Activated naive CD8-positive, alpha-beta T cell treated with anti-CD3 and anti-CD28 coated beads, Interleukin-2, amount 50 U/mL, for 24 hours (primary cell): ENCODE data around the gene ZNF267.
A peak's percentile ranks its signal among the peaks of the same experiment; 100 is the strongest.
"Not testable (repeated sequence)": the region's sequence is repeated elsewhere in the genome, so short reads cannot be mapped to it uniquely, and the experiment has no call there.

Source experiments
- ATAC-seq: fragments of 150-1000 bp; cut with Tn5 transposase; one replicate; pipeline ENCODE4 v1.10.0; 2021
- DNase-seq: peaks from one replicate; pipeline ENCODE4 v3.0.0; 2021
- H3K27ac Mint-ChIP-seq: one replicate; pipeline ENCODE4 v1.8.0; 2021; ENCODE audit warnings: mild to moderate bottlenecking, mixed read lengths
- H3K27me3 Mint-ChIP-seq: one replicate; pipeline ENCODE4 v1.8.0; 2021; ENCODE audit warnings: mixed read lengths
- H3K36me3 Mint-ChIP-seq: one replicate; pipeline ENCODE4 v1.8.0; 2021; ENCODE audit warnings: low read depth, mixed read lengths
- H3K4me1 Mint-ChIP-seq: one replicate; pipeline ENCODE4 v1.8.0; 2021; ENCODE audit warnings: mixed read lengths
- H3K4me3 Mint-ChIP-seq: one replicate; pipeline ENCODE4 v1.8.0; 2021; ENCODE audit warnings: mild to moderate bottlenecking, moderate library complexity, mixed read lengths
- H3K9me3 Mint-ChIP-seq: one replicate; pipeline ENCODE4 v1.8.0; 2021; ENCODE audit warnings: mixed read lengths

Gene ZNF267

GRCh38 chr16:31874366-31875111 lies 932 bp downstream of the ZNF267 start:
- Mint-ChIP-seq H3K4me1 (peaks cover 83% of the 10 kb centered on the region), H3K36me3 (peaks cover 56% of the 10 kb centered on the region), H3K4me3 (peak overlapping the region; percentile 93), H3K27me3 (peaks cover 4% of the 10 kb centered on the region), H3K27ac (peak overlapping the region; percentile 99), H3K9me3 (peaks cover 4% of the 10 kb centered on the region)
- ATAC-seq (peak; percentile 47), DNase-seq (peak; percentile 53)

DNA sequence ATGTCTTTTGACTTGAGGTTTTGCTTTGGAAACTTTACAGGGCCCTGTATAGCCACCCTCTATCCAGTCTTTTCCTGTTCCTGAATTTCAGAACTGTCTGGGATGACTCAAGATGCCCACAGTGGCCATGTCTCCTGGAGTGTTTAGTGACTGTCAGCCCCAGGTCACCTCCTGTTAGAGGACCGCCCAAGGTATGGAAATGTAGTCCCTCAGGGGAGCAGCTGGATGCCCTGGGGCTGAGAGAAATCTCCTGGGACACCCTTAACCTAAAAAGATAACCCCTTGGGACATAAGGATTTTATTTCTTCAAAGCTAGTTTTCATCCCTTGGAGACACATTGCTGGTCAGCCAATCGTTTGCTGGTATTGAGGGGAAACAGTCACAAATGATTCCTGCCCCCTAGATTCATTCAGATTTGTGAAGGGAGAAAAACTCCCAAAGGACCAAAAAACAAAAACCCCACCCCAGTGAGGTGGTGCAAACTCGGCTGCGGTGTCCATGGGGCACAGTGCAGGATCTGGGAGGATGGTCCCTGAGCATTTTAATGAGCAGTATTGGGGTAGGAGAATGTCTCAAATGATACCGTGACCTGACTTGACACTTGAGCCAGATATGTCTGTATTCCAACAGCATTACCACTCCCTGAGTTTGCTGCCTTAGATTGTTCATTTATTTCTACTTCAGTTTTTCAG lies 1.7 kb downstream of the ZNF267 start:
- Mint-ChIP-seq H3K27ac (peak overlapping the region; percentile 99), H3K27me3 (peaks cover 4% of the 10 kb centered on the region), H3K9me3 (peaks cover 4% of the 10 kb centered on the region), H3K36me3 (peaks cover 63% of the 10 kb centered on the region), H3K4me3 (peak overlapping the region; percentile 93), H3K4me1 (peaks cover 86% of the 10 kb centered on the region)
- ATAC-seq (no peak), DNase-seq (peak; percentile 27)

DNA sequence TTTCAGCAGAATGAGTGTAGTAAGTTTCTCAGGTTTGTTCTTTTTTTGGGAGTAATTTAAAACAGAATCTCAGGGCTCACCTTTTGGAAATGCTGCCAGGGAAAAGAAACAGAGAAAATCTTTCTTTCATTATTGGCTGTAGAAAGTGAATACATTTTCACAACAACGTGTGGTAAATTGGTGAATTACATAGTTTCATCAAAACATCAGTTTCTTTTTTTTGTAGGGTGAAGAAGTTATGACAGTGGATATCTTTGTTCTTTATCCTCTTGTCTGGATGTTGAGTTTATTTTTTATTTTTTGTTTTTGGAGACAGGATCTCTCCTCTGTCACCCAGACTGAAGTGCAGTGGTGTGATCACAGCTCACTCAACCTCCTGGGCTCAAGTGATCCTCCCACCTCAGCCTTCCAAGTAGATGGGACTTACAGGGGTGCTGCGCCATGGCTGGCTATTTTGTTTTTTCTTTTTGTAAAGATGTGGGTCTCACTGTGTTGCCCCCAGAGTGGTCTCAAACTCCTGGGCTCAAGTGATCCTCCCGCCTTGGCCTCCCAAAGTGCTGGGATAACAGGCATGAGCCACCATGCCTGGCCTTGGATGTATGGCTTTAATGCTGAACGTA lies 2.4 kb downstream of the ZNF267 start:
- peaks cover 4% of the 10 kb centered on the region for H3K27me3 Mint-ChIP-seq

DNA sequence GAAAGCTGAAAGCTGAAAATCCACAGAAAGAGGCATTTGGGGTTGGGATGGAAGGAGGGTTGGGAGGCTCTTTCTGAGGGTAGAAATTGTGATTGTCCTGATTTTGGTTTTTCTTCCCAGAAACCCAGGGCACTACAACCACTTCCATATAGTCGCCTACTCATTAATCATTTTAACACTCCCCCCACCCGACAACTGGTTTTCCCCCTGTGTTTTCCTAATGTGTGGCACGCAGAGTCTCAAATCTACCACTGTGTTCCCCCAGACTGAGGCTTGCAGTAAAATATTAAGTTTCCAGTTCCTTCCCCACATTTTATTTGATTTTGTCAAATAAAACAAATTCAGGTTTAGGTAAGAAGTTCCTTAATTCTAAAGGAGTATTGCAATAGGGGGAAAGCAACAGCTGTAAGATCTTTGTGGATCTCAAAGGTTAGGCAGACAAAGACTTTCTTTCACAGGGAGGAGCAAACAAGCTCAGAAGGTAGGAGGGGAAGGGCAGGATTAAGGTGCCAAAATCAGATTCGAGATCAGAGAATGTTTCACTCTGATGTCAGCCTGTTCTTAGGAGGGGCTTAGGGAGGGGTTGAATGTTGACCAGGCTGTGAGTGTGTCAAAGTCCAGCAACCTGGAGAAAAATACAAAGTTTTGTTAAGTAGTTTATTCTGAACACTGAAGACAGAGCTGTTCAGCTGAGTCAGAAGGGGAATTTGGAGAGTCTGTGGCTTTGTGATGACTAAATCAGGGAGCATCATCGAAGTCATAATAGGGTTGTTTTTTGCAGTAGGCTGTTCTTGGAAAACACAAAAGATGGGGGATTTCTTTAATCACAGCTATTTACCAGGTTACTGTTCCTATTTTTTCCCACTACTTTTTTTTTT lies 3.6 kb downstream of the ZNF267 start:
- H3K4me1 Mint-ChIP-seq: peaks cover 86% of the 10 kb centered on the region
- DNase-seq (peak; percentile 49), ATAC-seq (peak; percentile 76)
- peaks cover 78% of the 10 kb centered on the region for H3K36me3 Mint-ChIP-seq
- peaks cover 4% of the 10 kb centered on the region for H3K27me3 Mint-ChIP-seq
- H3K4me3 Mint-ChIP-seq: peak overlapping the region; percentile 93
- H3K9me3 Mint-ChIP-seq: peaks cover 4% of the 10 kb centered on the region
- H3K27ac Mint-ChIP-seq: peak overlapping the region; percentile 99

More for the DNA sequence above, 2.4 kb downstream of the ZNF267 start:
- ATAC-seq (no peak), DNase-seq (no peak)
- H3K4me1 Mint-ChIP-seq: peaks cover 85% of the 10 kb centered on the region
- peaks cover 4% of the 10 kb centered on the region for H3K9me3 Mint-ChIP-seq
- H3K4me3 Mint-ChIP-seq: peak overlapping the region; percentile 93
- H3K36me3 Mint-ChIP-seq: peaks cover 69% of the 10 kb centered on the region
- peak overlapping the region; percentile 99 for H3K27ac Mint-ChIP-seq

GRCh38 chr16:31877876-31878642 lies 4.5 kb downstream of the ZNF267 start:
- Mint-ChIP-seq H3K36me3 (peaks cover 85% of the 10 kb centered on the region), H3K4me1 (peaks cover 86% of the 10 kb centered on the region), H3K27me3 (peaks cover 4% of the 10 kb centered on the region), H3K9me3 (peaks cover 4% of the 10 kb centered on the region), H3K27ac (peak overlapping the region; percentile 99), H3K4me3 (peak overlapping the region; percentile 93)
- DNase-seq: peak; percentile 27
- ATAC-seq: no peak

GRCh38 chr16:31879937-31880321 lies 6.3 kb downstream of the ZNF267 start:
- Mint-ChIP-seq H3K27me3 (no peaks in the 10 kb centered on the region), H3K36me3 (peaks cover 92% of the 10 kb centered on the region), H3K4me1 (peaks cover 93% of the 10 kb centered on the region), H3K27ac (peak overlapping the region; percentile 99), H3K9me3 (peaks cover 4% of the 10 kb centered on the region), H3K4me3 (peak overlapping the region; percentile 60)
- no peak for ATAC-seq
- no peak for DNase-seq

DNA sequence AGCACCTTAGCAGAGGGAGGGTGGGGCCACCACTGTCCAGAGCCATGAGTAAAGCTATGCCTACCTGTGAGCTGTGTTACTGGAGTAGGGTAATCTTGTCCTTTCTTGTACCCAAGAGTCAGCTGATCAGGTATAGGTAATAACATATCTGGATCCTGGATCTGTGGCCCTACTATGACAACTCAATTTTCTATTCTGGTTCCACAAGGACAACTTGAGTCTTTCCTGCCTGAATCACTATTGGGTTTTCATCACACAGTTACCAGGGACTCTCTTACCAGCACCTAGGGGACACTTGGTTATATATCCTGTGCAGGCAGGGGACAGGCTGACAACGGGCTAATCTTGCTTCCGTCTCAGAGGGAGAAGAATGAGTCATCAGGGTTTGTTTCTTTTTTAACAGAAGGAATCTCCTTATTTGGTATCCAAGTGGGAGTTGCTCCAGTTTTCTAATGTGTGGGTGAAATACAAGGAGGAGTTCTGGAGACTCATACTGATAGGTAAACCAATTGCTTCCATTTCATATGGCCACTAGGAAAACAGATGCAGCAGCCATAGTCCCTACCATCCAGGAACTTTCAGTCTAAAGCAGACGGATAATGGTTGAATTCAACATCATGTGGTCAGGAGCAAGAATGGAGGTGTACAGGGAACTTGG lies 6.8 kb downstream of the ZNF267 start:
- DNase-seq (peak; percentile 38), ATAC-seq (peak; percentile 75)
- peaks cover 92% of the 10 kb centered on the region for H3K36me3 Mint-ChIP-seq
- H3K27ac Mint-ChIP-seq: peak overlapping the region; percentile 99
- H3K27me3 Mint-ChIP-seq: no peaks in the 10 kb centered on the region
- peaks cover 94% of the 10 kb centered on the region for H3K4me1 Mint-ChIP-seq
- H3K9me3 Mint-ChIP-seq: peaks cover 4% of the 10 kb centered on the region
- peak overlapping the region; percentile 60 for H3K4me3 Mint-ChIP-seq

DNA sequence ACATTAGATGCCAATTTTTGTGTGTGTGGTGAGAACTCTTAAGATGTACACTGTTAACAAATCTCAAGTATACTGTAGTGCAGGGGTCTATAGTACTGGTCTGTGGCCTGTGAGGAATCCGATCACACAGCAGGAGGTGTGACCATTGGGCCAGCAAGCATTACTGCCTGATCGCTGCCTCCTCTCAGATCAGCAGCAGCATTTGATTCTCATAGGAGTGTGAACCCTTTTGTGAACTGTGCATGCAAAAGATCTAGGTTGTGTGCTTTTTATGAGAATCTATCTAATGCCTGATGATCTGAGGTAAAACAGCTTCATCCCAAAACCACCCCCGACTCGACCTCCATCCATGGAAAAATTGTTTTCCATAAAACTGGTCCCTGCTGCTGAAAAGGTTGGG lies 12.6 kb downstream of the ZNF267 start:
- peak overlapping the region; percentile 46 for H3K27ac Mint-ChIP-seq
- H3K36me3 Mint-ChIP-seq: peaks cover 91% of the 10 kb centered on the region
- no peak for ATAC-seq
- H3K9me3 Mint-ChIP-seq: peaks cover 30% of the 10 kb centered on the region
- H3K27me3 Mint-ChIP-seq: no peaks in the 10 kb centered on the region
- no peak for DNase-seq
- peaks cover 89% of the 10 kb centered on the region for H3K4me1 Mint-ChIP-seq
- no peak overlapping the region for H3K4me3 Mint-ChIP-seq

DNA sequence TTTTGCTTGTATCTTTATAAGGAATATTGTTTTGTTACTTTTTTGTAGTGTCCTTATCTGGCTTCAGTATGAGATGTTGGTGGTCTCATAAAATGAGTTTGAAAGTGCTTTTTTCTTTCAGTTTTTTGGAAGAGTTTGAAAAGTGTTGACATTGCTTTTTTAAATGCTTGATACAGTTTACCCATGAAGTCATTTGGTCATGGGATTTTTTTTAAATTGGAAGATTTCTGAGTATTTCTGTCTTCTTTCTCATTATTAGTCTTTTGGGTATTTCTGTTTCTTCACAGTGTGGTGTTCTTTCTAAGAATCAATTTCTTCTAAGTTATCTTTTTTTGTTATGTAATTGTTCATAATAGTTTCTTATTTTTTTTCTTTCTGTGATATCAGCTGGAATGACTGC lies 15.1 kb downstream of the ZNF267 start:
- Mint-ChIP-seq H3K27me3 (no peaks in the 10 kb centered on the region), H3K4me3 (peak overlapping the region; percentile 45), H3K4me1 (peaks cover 91% of the 10 kb centered on the region), H3K27ac (peak overlapping the region; percentile 91), H3K9me3 (peaks cover 39% of the 10 kb centered on the region), H3K36me3 (peaks cover 98% of the 10 kb centered on the region)
- DNase-seq (no peak), ATAC-seq (no peak)

GRCh38 chr16:31892111-31892510 lies 18.5 kb downstream of the ZNF267 start:
- not testable (repeated sequence) for H3K27ac Mint-ChIP-seq
- H3K9me3 Mint-ChIP-seq: peaks cover 58% of the 10 kb centered on the region

DNA sequence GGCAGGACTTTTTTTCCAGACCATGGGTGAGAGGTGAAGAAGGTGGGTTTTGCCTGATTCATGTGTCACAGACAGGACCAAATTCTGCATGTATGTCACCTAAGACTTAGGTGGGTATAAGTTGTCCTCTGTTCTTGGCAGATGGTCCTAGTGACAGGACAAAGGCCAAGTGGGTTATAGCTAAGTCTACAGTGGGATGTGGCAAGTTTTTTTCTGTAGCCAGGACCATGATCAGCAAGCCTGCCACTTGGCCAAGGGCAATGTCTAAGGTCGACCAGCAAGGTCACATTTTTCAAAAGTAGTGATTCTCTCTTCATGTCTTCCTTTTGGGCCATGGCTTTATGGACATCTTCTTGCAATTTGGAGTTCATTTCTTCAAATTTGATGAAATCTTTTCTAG lies 20.2 kb downstream of the ZNF267 start:
- peaks cover 79% of the 10 kb centered on the region for H3K4me1 Mint-ChIP-seq
- ATAC-seq: no peak

More at GRCh38 chr16:31892111-31892510, 18.5 kb downstream of the ZNF267 start:
- H3K36me3 Mint-ChIP-seq: peaks cover 99% of the 10 kb centered on the region
- H3K4me1 Mint-ChIP-seq: peaks cover 78% of the 10 kb centered on the region
- DNase-seq, H3K27me3 Mint-ChIP-seq, ATAC-seq: not testable (repeated sequence)
- peak overlapping the region; percentile 40 for H3K4me3 Mint-ChIP-seq

DNA sequence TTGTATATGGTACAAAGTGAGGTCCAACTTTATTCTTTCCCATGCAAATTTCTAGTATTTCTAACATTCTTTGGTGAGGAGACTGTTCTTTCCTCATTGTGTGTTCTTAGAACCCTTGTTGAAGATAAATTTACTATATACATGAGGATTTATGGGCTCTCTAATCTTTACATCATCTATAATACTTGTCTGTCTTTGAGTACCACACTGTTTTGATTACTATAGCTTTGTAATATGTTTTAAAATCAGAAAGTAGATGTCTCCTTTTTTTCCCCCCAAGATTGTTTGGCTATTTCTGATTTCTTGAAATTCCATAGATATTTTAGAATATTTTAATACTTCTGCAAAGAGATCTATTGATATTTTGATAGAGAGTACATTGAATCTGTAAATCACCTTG lies 23.7 kb downstream of the ZNF267 start:
- H3K36me3 Mint-ChIP-seq: peaks cover 91% of the 10 kb centered on the region
- peaks cover 49% of the 10 kb centered on the region for H3K9me3 Mint-ChIP-seq
- no peak overlapping the region for H3K27ac Mint-ChIP-seq
- peaks cover 64% of the 10 kb centered on the region for H3K4me1 Mint-ChIP-seq
- H3K27me3 Mint-ChIP-seq: no peaks in the 10 kb centered on the region
- no peak for DNase-seq
- no peak for ATAC-seq
- no peak overlapping the region for H3K4me3 Mint-ChIP-seq

More for the DNA sequence above, 20.2 kb downstream of the ZNF267 start:
- Mint-ChIP-seq H3K36me3 (peaks cover 99% of the 10 kb centered on the region), H3K27me3 (no peaks in the 10 kb centered on the region), H3K9me3 (peaks cover 61% of the 10 kb centered on the region), H3K27ac (peak overlapping the region; percentile 39), H3K4me3 (peak overlapping the region; percentile 8)
- DNase-seq: no peak

DNA sequence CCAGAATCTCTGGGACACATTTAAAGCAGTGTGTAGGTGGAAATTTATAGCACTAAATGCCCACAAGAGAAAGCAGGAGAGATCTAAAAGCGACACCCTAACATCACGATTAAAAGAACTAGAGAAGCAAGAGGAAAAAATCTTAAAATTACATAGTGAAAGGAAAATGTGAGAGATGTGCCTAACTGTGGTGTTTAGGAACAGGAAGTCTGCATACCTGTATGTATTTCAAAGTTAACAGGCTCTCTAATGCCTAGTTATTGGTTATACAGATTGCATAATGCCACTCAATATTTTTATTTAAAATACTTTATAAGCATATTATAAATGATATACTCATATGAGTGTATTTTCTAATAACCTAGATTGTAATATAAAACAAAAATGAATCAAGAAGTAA lies 25.9 kb downstream of the ZNF267 start:
- ATAC-seq (no peak), DNase-seq (no peak)
- H3K4me1 Mint-ChIP-seq: peaks cover 55% of the 10 kb centered on the region
- H3K9me3 Mint-ChIP-seq: peaks cover 55% of the 10 kb centered on the region
- H3K27me3 Mint-ChIP-seq: no peaks in the 10 kb centered on the region
- peak overlapping the region; percentile 83 for H3K27ac Mint-ChIP-seq
- H3K36me3 Mint-ChIP-seq: peaks cover 90% of the 10 kb centered on the region
- H3K4me3 Mint-ChIP-seq: peak overlapping the region; percentile 41
